ENCODE data around the gene LCMT1. TPM values are rescaled to one million over a fixed set of nuclear protein-coding genes. Genes with fewer than 3 reads are reported as not detected.

Gene LCMT1
- total and polyA plus RNA-seq, 8 donors: 23.2 to 35.0 (median 30.2) TPM

GRCh38 chr16:25219070-25219737, 107.7 kb downstream of the LCMT1 start:
- FAIRE-seq: no peak
- TF ChIP-seq CTCF (IDR thresholded peaks at IDR 0.05): no peak
- Histone ChIP-seq H3K9me3 (no peaks in the 10 kb centered on the region), H3K36me3 (no peaks in the 10 kb centered on the region), H3K4me3 (peak overlapping the region in 3 of 4 donors; percentile 42 to 59 (median 52)), H3K27me3 (no peaks in the 10 kb centered on the region), H3K4me1 (peaks cover 0 to 6% (median 6%) of the 10 kb centered on the region in 3 donors), H3K27ac (peak overlapping the region in 2 of 4 donors; percentile 82 to 90)
- ATAC-seq: peak; percentile 38 to 60 (median 46)
- intact Hi-C loops (cut with DNase I): no loop called here
- DNase-seq: peak in 4 of 6 donors; percentile 51 to 86 (median 72)
- 28 to 30% methylated on average over 3 of the region's 3 CpGs for WGBS, 2 donors

GRCh38 chr16:25222959-25223358, 111.4 kb downstream of the LCMT1 start:
- H3K9me3 ChIP-seq: no peaks in the 10 kb centered on the region
- no peak overlapping the region for H3K4me3 ChIP-seq
- peak overlapping the region in 2 of 4 donors; percentile 1 to 23 for H3K27ac ChIP-seq
- H3K36me3 ChIP-seq: peaks cover 0 to 2% (median 0%) of the 10 kb centered on the region in 3 donors
- DNase-seq: no peak
- no peaks in the 10 kb centered on the region for H3K27me3 ChIP-seq
- FAIRE-seq: no peak
- H3K4me1 ChIP-seq: peaks cover 0 to 18% (median 0%) of the 10 kb centered on the region in 3 donors
- 48 to 53% methylated on average over 8 of the region's 8 CpGs for WGBS, 2 donors
- no peak for TF ChIP-seq CTCF (IDR thresholded peaks at IDR 0.05)
- ATAC-seq: no peak
- intact Hi-C loops (cut with DNase I): loop anchor here in 2 of 3 donors (10.0 kb wide), 2 partner anchors 98 to 168 kb away; no protein-coding TSS in a partner anchor

GRCh38 chr16:25223964-25224363, 112.4 kb downstream of the LCMT1 start:
- H3K36me3 ChIP-seq: peaks cover 0 to 12% (median 0%) of the 10 kb centered on the region in 3 donors
- no peaks in the 10 kb centered on the region for H3K9me3 ChIP-seq
- no peak for ATAC-seq
- WGBS, 2 donors: 54 to 61% methylated on average over 6 of the region's 6 CpGs
- H3K27ac ChIP-seq: no peak overlapping the region
- H3K4me1 ChIP-seq: peaks cover 0 to 18% (median 0%) of the 10 kb centered on the region in 3 donors
- FAIRE-seq: no peak
- intact Hi-C loops (cut with DNase I): loop anchor here in 2 of 3 donors (10.0 kb wide), 2 partner anchors 99 to 169 kb away; no protein-coding TSS in a partner anchor
- DNase-seq: no peak
- no peaks in the 10 kb centered on the region for H3K27me3 ChIP-seq
- no peak for TF ChIP-seq CTCF (IDR thresholded peaks at IDR 0.05)
- H3K4me3 ChIP-seq: no peak overlapping the region

GRCh38 chr16:25224731-25225319, 113.3 kb downstream of the LCMT1 start:
- no peaks in the 10 kb centered on the region for H3K9me3 ChIP-seq
- no peak for TF ChIP-seq CTCF (IDR thresholded peaks at IDR 0.05)
- no peak for FAIRE-seq
- H3K27ac ChIP-seq: peak overlapping the region in 1 of 4 donors; percentile 22
- DNase-seq: no peak
- 46 to 49% methylated on average over 7 of the region's 7 CpGs for WGBS, 2 donors
- intact Hi-C loops (cut with DNase I): loop anchor here in 2 of 3 donors (10.0 kb wide), 2 partner anchors 100 to 170 kb away; no protein-coding TSS in a partner anchor
- peaks cover 0 to 18% (median 0%) of the 10 kb centered on the region in 3 donors for H3K4me1 ChIP-seq
- no peaks in the 10 kb centered on the region for H3K27me3 ChIP-seq
- peak in 2 of 4 donors; percentile 2 to 16 for ATAC-seq
- peaks cover 0 to 12% (median 0%) of the 10 kb centered on the region in 3 donors for H3K36me3 ChIP-seq
- H3K4me3 ChIP-seq: no peak overlapping the region

Other genes with a start within 250 kb of the LCMT1 start
- 10 to 100 TPM; 15.2 to 44.5 (median 24.1) TPM for gene ARHGAP17, start 96.4 kb upstream of the LCMT1 start, total RNA-seq
- 10 to 100 TPM; 27.3 to 39.9 TPM for gene ARHGAP17, start 96.4 kb upstream of the LCMT1 start, polyA plus RNA-seq
- gene AQP8, start 105.2 kb downstream of the LCMT1 start, total RNA-seq: 100 to 1,000 TPM; 114 to 355 (median 163) TPM
- gene AQP8, start 105.2 kb downstream of the LCMT1 start, polyA plus RNA-seq: 10 to 100 TPM; 80.7 to 92.5 TPM
- 1 to 10 TPM; 1.6 to 2.6 (median 2.0) TPM for gene ZKSCAN2, start 146.1 kb downstream of the LCMT1 start, total RNA-seq
- 1 to 10 TPM in 1 of 2 donors, under 1 TPM in 1; 0.80 to 1.3 TPM for gene ZKSCAN2, start 146.1 kb downstream of the LCMT1 start, polyA plus RNA-seq

All from pancreas (tissue), 10 donors.